Natural killer cell (primary cell): ENCODE measurements around the gene SKI. TPM values are rescaled to one million over a fixed set of nuclear protein-coding genes. Genes with fewer than 3 reads are reported as not detected.

Experiments
- ATAC-seq, 3 donors: fragments of 150-1000 bp in 2 of 3; fragments of 200-7000 bp in 1 of 3; cut with Tn5 transposase; 1 replicate in 1 of 3; 2 replicates in 2 of 3; pipeline ENCODE4 v1.10.0; 2021; ENCODE audit warnings: mild to moderate bottlenecking in 2 of 3, moderate library complexity in 2 of 3
- DNase-seq, 2 donors: peaks; one replicate each; pipeline versions ENCODE4 v3.0.0 to v3.0.0-alpha.2; 2013 to 2021; ENCODE audit warnings: mixed read lengths in 1 of 2
- H3K27ac ChIP-seq: one replicate; pipeline ENCODE4 v1.5.1; 2013; ENCODE audit warnings: mild to moderate bottlenecking, low read length
- H3K27me3 ChIP-seq: one replicate; pipeline ENCODE4 v1.6.1; 2013; ENCODE audit warnings: low read length; ENCODE audit not compliant: control insufficient read depth, insufficient read depth
- H3K36me3 ChIP-seq: one replicate; pipeline ENCODE4 v1.6.1; 2013; ENCODE audit warnings: low read length; ENCODE audit not compliant: control insufficient read depth, insufficient read depth
- H3K4me1 ChIP-seq: one replicate; pipeline ENCODE4 v1.6.1; 2013; ENCODE audit warnings: low read length; ENCODE audit not compliant: control insufficient read depth, insufficient read depth
- H3K4me3 ChIP-seq: one replicate; pipeline ENCODE4 v1.5.1; 2013; ENCODE audit warnings: low read length
- H3K9me3 ChIP-seq: one replicate; pipeline ENCODE4 v1.6.1; 2013; ENCODE audit warnings: low read length; ENCODE audit not compliant: control insufficient read depth, insufficient read depth
- H3K27ac Mint-ChIP-seq, 2 donors: one replicate each; pipeline ENCODE4 v1.8.0; 2022; ENCODE audit warnings: mild to moderate bottlenecking in 2 of 2, mixed read lengths in 2 of 2, moderate library complexity in 1 of 2
- H3K27me3 Mint-ChIP-seq, 2 donors: one replicate each; pipeline ENCODE4 v1.8.0; 2022; ENCODE audit warnings: low read depth in 2 of 2, mixed read lengths in 2 of 2
- H3K36me3 Mint-ChIP-seq: one replicate; pipeline ENCODE4 v1.8.0; 2022; ENCODE audit warnings: mixed read lengths
- H3K4me1 Mint-ChIP-seq, 2 donors: one replicate each; pipeline ENCODE4 v1.8.0; 2022; ENCODE audit warnings: mixed read lengths in 2 of 2
- H3K4me3 Mint-ChIP-seq: one replicate; pipeline ENCODE4 v1.8.0; 2022; ENCODE audit warnings: mild to moderate bottlenecking, moderate library complexity, mixed read lengths
- H3K9me3 Mint-ChIP-seq, 2 donors: one replicate each; pipeline ENCODE4 v1.8.0; 2022; ENCODE audit warnings: mixed read lengths in 2 of 2
- CTCF ChIP-seq: fragments of 200-600 bp; IDR thresholded peaks from one replicate; pipeline ENCODE4 v1.8.0; 2022; ENCODE audit warnings: antibody characterized with exemption
- WGBS: methylation state at CpG from one replicate; pipeline ENCODE4 v1.1.7; 2013; ENCODE audit warnings: missing lambda C conversion rate; ENCODE audit not compliant: insufficient coverage; 5-methylcytosine and 5-hydroxymethylcytosine counted together
- intact Hi-C: fragments of 100-400 bp; cut with micrococcal nuclease; formaldehyde crosslinking; loops from one replicate; pipeline ENCODE4 v1.14.2; 2022
- total RNA-seq, 4 donors: library from RNA; stranded (reverse); fragments of 120-200 nt in 1 of 4; gene quantifications; one replicate each; pipeline versions ENCODE4 v1.2.3 to v1.2.4, GENCODE V29; 2013 to 2022

The SKI gene
- total RNA-seq, 3 donors from 2014 or later (not counting 1 experiment from before 2014, with no cell fraction given) = 96.9 to 145 (median 140) TPM

GRCh38 chr1:2307972-2308371 lies 79.9 kb downstream of the SKI start:
- Histone ChIP-seq H3K4me3 (no peak overlapping the region), H3K27me3 (no peaks in the 10 kb centered on the region), H3K9me3 (no peaks in the 10 kb centered on the region), H3K4me1 (peaks cover 43% of the 10 kb centered on the region), H3K27ac (no peak overlapping the region), H3K36me3 (peaks cover 35% of the 10 kb centered on the region)
- intact Hi-C loops = no loop called here
- Mint-ChIP-seq H3K4me3 (no peak overlapping the region), H3K4me1 (peaks cover 12 to 23% of the 10 kb centered on the region in 2 donors), H3K27me3 (no peaks in the 10 kb centered on the region), H3K9me3 (no peaks in the 10 kb centered on the region), H3K27ac (peak overlapping the region; percentile 41 to 45), H3K36me3 (peaks cover 12% of the 10 kb centered on the region)
- 97% methylated on average over 15 of the region's 15 CpGs for WGBS
- DNase-seq (peak in 1 of 2 donors; percentile 49), ATAC-seq (no peak)
- TF ChIP-seq CTCF = no peak

GRCh38 chr1:2308844-2309243 lies 80.7 kb downstream of the SKI start:
- peak overlapping the region in 1 of 2 donors; percentile 41 for H3K27ac Mint-ChIP-seq
- ATAC-seq = no peak
- H3K4me1 Mint-ChIP-seq = peaks cover 12 to 23% of the 10 kb centered on the region in 2 donors

GRCh38 chr1:2310332-2311183 lies 82.4 kb downstream of the SKI start:
- WGBS = 91% methylated on average over 28 of the region's 28 CpGs
- peaks cover 4 to 18% of the 10 kb centered on the region in 2 donors for H3K4me1 Mint-ChIP-seq

More at GRCh38 chr1:2308844-2309243, 80.7 kb downstream of the SKI start:
- no peak for TF ChIP-seq CTCF
- H3K4me3 Mint-ChIP-seq = no peak overlapping the region
- peaks cover 12% of the 10 kb centered on the region for H3K36me3 Mint-ChIP-seq
- no peak overlapping the region for H3K27ac ChIP-seq
- H3K27me3 Mint-ChIP-seq = no peaks in the 10 kb centered on the region
- intact Hi-C loops = no loop called here
- H3K27me3 ChIP-seq = no peaks in the 10 kb centered on the region
- peaks cover 30% of the 10 kb centered on the region for H3K36me3 ChIP-seq
- peaks cover 47% of the 10 kb centered on the region for H3K4me1 ChIP-seq
- DNase-seq = no peak
- no peak overlapping the region for H3K4me3 ChIP-seq
- H3K9me3 Mint-ChIP-seq = no peaks in the 10 kb centered on the region
- WGBS = 94% methylated on average over 20 of the region's 20 CpGs
- H3K9me3 ChIP-seq = no peaks in the 10 kb centered on the region

More at GRCh38 chr1:2310332-2311183, 82.4 kb downstream of the SKI start:
- H3K4me3 Mint-ChIP-seq = no peak overlapping the region
- Histone ChIP-seq H3K4me3 (no peak overlapping the region), H3K27me3 (no peaks in the 10 kb centered on the region), H3K9me3 (no peaks in the 10 kb centered on the region), H3K4me1 (peaks cover 43% of the 10 kb centered on the region), H3K36me3 (peaks cover 18% of the 10 kb centered on the region), H3K27ac (peak overlapping the region; percentile 9)
- intact Hi-C loops = no loop called here
- DNase-seq (no peak), ATAC-seq (no peak)
- no peaks in the 10 kb centered on the region for H3K9me3 Mint-ChIP-seq
- H3K36me3 Mint-ChIP-seq = peaks cover 12% of the 10 kb centered on the region
- TF ChIP-seq CTCF = no peak
- peak overlapping the region; percentile 63 to 80 for H3K27ac Mint-ChIP-seq
- no peaks in the 10 kb centered on the region for H3K27me3 Mint-ChIP-seq
